COR-L47 (cell line): ENCODE results near the gene GSTT2B.
"Not testable (repeated sequence)": the region's sequence is repeated elsewhere in the genome, so short reads cannot be mapped to it uniquely, and the experiment has no call there.

Source experiments
- DNase-seq: peaks from one replicate; lab custom pipeline; 2025; lab: John Stamatoyannopoulos, UW

Gene GSTT2B

DNA sequence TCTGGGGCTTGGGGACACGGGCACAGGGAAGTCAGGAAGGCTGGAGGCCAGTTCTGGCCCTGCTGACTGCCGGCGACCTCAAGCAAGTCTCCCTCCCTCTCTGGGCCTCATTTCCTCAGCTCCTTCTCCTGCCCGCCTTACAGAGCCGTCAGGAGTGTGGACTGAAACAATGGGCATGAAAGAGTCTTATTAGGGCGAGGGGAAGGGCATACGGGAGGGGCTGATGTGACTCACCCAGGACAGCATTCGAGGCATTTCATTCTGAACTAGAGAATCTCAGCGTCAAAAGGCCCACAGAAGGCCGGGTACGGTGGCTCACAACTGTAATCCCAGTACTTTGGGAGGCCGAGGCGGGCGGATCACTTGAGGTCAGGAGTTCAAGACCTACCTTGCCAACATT, 20.8 kb downstream of the GSTT2B start:
- DNase-seq, result not testable (repeated sequence)

DNA sequence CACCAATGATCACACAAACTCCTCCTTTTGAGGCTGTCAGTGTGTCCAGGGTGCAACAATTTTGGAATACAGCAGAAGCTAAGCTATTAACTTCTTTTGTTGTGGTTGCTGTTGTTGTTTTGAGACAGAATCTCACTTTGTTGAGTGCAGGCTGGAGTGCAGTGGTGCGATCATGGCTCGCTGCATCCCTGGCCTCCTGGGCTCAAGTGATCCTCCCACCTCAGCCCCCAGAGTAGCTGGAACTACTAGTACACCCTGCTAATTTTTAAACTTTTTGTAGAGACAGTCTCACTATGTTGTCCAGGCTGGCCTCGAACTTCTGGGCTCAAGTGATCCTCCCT, 22.0 kb downstream of the GSTT2B start:
- no peak for DNase-seq

DNA sequence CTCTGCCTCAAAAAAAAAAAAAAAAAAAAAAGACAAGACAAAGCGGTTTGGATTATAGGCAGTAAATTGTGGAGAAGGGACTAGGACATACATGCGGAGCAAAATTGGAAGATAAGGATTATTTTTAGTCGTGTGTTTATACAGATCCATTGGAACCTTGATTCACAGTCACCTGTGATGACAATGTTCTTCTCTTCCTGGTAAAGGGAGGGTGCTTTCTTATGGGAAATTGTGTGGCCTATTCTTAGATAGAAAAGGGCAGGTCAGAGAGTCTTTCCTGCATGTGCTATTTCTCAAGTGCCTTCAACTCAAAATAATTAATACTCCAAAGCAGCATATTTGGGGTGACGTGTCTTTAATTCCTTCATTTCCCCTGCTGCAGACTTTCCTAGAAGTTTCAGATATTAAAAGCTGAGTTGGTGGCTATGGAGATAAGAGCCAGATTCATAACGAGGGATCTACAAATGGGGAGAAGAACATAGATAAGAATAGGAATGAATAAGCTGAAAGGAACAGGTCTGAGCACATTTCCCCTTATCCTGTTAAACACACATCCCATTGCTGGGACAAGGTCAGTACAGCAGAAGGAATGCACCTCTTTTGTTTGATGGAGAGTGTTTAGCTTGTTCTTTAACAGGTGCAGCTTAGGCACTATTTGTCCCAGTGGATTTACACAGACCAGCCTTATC, 22.5 kb downstream of the GSTT2B start:
- DNase-seq, result no peak

DNA sequence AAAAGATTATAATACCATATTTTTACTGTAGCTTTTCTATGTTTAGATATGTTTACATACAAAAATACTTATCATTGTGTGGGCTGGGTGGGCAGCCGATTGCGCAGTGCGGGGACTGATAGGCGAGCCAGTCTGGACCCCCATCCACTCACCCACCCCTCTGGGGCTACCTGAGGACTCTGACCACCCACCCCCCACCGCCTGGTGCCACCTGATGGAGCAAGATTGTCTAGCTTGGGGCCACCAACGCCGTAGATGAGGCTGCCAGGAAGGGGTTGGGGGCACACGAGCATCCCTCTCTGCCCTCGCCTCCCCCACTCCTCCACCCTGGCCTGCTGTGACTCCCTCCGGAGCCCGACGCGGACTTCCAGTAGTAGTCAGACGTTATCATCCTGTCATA, 34.4 kb downstream of the GSTT2B start:
- DNase-seq, result no peak

DNA sequence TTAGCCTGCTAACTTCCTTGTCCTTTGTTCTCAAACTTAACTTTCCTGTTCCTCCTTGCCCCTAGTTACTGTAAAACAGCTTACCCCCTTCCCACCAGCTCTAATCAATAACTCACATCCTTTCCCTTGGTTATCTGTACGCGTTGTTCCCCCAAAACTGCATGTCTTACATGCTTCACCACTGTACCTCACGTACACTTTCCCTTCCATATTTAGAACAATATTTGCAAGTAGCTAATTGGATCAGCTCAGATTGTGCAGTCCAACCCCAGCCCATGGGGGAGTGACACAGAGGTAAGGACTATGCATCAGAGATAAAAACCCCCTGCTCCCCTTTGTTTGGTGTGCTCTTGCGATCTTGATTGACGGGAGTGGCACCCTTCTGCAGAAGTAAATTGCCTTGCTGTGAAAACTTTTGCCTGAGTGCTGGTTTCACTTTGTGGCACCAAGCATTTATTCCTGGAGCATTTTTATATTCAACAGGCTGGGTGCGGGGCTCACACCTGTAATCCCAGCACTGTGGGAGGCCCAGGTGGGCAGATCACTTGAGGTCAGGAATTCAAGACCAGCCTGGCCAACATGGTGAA, 35.9 kb downstream of the GSTT2B start:
- no peak for DNase-seq

DNA sequence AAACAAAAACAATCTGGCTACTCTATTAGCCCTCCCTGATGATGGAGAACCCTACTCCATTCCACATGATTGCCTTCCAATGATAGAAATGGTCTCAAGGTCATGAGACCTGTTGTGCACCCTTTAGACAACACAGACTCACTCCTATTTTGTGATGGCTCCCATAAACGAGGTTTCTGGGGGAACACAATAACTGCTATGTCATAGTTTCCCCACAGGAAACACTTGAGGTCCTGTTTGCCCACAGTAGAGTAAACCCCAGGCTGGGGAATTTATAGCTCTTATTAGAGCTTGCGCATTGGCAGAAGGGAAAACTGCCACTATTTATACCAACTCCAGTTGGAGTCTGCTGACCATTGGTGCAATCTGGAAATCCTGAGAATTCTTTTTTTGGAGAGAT, 38.1 kb downstream of the GSTT2B start:
- DNase-seq, result no peak

DNA sequence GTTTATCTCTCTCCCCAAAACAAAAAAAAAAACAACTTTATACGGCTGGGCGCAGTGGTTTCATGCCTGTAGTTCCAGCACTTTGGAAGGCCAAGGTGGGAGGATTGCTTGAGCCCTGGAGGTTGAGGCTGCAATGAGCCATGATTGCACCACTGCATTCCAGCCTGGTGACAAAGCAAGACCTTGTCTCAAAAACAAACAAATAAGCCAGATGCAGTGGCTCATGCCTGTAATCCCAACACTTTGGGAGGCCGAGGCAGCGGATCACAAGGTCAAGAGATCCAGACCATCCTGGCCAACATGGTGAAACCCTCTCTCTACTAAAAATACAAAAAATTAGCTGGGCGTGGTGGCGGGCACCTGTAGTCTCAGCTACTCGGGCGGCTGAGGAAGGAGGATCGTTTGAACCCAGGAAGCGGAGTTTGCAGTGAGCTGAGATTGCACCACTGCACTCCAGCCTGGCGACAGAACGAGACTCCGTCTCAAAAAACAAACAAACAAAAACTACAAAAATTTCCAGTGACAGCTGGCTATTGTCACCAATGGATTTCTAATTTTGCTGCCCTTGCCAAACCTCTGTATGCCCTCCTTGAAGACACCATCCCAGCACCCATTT, 39.3 kb downstream of the GSTT2B start:
- DNase-seq, result not testable (repeated sequence)

DNA sequence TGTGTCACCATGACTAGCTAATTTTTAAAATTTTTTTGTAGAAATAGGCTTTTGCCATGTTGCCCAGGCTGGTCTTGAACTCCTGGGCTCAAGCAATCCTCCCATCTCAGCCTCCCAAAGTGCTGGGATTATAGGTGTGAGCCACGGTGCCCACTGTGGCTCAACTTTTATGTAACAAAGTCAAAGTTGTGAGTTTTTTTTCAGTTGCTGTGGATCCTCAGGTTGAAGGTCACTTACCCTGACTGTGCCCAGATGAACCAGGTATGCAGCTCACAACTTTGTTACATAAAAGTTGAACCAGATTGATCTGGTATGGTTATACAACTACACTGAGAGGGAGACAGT, 40.8 kb downstream of the GSTT2B start:
- DNase-seq, result not testable (repeated sequence)

DNA sequence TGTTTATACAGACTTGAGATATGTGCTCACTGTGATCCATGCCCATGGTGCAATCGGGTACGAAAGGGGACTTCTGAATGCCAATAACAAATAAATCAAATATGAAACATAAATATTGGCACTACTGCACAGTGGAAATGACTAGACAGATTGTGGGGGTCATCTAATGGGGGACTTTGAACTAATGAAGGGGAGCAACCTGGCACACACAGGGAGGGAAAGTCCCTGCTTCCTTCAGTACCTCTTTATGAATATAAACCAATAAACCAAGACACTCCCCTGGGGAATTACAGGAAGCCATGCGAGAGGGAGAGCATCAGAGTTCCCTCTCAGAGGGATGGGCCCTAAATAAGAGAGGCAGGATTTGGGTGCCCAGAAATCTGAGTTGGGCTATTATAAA, 45.7 kb downstream of the GSTT2B start:
- DNase-seq, result no peak

DNA sequence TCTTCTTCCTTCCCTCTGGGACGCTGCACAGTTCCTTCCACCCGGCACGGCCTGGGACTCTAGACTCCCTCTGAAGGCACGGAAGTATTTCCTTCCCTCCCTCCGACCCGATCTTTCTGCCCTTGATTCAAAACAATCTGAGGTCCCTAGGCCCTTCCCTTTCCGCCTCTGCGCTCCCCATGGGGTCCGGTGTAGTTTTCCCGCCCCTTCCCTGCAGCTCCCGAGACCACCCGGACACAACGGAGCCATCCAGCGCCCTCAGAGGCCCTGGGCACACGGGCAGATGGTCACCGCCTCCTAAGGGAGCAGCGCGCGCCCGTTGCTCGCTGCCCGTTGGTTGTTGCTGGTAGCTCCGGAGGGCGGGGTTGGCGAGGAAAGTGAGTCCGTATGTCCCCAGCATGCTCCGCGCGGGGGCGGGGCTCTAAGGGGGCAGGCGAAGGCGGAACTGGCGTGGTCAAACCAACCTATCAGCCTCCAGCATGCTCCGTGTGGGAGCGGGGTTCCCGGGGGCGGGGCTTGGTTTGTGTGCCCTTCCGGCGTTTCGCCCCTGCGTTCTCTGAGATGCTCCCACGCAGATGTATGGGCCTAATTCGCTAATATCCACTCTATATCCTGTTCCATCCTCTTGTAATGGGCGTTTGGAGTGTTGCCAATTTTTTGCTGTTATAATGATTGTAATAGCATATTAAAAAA, 47.2 kb downstream of the GSTT2B start:
- DNase-seq, result peak; percentile 100

DNA sequence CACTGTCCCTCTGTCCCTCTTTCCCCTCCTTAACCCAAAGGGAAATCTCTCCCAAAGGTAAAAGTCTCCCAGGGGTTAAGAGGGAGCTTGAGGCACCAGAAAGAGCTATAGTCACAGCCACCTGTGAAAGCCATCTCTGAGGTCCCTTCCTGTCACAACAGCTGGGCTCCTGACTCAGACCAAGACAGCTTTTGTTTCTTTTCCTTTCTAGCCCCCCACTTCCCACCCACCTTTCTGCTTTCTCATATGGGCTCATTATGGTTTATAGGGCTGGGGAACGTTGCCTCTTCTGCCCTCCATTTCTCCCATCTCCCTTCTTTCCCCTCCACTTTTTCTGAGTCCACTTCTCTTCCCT, 47.7 kb downstream of the GSTT2B start:
- DNase-seq, result no peak

DNA sequence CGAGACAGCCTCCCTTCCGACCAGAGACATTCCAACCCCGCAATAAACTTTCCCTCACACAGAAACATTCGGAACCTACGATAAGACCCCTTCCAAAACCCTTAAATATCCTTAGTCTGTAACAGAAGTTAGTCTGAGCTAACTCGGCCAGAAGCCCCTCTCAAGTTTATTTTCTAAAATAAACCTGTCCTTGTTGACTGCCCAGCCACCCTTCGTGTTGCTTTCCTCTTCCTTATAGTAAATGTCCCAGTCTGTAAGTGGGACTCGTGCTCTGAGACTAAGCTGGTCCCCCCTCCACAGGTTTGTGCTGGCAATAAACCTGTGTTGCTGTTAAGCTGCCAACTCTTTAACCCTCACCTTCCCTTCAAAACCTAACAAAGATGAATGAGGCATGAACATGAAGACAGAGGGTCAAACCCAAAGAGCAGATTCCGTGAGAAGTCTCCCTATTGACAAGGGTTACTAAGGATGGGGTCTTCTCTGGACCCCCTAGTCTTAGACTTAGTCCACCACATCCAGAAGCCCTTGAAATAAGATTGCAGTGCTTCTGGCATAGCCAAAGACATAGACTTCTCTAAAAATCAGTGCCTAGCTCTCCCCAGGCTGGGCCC, 48.6 kb downstream of the GSTT2B start:
- no peak for DNase-seq

DNA sequence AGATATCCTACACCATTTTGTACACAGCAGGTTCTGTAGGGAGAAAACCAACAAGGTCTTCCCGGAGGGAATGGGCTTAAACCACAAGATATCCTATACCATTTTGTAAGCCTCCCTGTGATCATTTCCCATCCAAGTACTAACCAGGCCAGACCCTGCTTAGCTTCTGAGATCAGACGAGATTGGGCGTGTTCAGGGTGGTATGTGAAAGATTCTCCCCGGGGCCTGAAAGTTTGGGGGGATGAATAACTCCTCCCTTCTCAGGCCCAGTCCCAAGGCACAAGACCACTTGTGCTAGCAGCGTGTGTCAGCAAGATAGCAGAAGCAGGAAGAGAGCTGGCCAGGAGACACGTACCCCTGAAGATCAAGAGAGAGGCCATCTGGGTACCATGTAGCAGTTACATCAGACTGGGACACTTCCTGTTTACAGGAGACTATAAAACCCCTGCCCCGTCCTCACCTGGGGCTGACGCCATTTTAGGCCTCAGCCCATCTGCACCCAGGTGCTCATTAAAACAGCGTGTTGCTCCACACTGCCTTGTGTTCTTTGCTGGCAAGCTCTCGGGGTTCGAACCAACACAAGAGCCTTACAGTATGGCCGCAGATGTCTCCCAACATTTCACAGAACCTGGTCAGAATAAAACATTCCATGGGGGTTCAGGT, 49.5 kb downstream of the GSTT2B start:
- no peak for DNase-seq

DNA sequence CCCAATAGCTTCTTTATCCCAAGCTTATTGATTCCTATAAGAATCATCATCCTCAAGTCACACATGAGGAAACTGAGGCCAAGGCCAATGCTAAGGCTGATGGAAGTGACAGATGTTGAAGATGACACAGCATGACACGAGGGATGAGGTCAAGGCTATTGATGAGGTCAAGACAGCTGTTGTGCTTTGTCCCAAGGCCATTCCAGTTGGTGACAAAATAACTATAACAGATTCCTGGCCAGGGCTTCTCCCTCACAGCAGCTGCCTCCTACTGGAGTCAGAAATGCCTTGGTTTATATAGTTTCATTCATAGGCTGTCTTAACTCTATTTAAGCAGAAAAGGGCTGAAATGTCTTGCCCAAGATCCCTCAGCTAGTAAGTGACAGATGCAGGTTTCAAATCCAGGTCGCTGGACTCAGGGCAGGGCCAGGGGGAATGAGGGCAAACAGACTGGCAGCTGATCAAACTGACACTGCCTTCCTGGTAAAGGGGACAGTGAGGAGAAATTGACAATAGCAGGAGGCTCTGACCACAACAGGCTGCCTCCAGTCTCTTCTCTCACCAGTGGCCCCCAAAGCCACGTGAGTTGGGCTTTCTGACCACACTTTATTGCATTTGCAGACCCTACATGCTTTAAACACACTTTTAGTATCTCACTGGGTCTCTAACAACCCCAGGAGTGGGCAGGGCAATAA, 50.4 kb downstream of the GSTT2B start:
- no peak for DNase-seq

DNA sequence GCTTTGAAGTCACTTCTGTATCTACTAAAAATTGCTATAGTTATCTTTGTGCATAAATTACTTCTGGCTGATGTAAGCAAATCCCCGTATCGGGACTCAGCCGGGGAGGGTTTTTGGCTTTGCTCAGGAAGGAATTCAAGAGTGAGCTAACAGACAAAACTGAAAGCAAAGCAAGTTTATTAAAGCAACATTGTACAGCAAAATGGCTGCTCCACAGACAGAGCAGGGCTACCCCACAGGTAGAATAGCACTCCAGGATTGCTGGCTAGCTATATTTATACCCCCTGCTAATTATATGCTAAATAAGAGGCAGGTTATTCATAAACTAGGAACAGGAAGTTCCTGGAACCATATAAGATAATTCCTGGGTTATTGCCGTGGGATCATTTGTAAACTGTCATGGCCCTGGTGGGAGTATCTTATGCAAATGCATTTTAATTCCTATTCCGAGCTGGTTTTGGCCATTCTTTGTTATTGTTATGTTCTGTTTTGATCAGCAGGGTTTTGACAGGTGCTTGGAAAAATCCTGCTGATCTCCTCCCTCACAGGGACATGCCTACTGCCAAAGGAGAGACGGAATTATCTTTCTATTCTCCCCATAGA, 51.6 kb downstream of the GSTT2B start:
- DNase-seq, result no peak

DNA sequence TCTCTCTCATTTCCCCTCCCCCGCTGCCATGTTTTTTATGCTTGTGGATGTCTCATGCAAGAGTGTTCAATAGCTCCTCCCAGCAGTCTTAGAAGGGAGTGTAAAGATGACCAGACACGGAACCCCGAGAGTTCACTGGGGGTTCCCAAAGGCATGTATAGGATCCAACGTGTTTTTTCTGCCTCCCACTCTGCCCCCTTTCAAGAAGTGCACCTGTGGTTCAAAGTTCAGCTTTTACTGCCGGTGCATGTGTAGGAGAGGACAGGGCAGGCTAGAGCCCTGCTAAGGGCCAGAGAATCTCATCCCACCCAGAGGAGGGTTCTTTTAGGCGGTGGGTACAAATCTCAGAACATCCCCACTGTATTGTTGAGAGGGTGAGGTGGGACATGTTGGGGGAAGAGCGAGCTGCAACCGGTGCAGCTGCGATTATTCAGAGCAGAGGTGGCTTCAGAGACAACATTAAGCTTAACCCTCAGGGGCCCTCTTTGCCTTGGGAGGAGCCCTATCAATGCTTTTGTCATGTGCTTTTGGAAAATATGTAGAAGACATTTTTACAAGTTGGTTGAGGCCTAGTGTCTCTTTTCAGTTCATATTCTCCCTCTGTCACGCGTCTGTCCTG, 52.3 kb downstream of the GSTT2B start:
- DNase-seq, result no peak

DNA sequence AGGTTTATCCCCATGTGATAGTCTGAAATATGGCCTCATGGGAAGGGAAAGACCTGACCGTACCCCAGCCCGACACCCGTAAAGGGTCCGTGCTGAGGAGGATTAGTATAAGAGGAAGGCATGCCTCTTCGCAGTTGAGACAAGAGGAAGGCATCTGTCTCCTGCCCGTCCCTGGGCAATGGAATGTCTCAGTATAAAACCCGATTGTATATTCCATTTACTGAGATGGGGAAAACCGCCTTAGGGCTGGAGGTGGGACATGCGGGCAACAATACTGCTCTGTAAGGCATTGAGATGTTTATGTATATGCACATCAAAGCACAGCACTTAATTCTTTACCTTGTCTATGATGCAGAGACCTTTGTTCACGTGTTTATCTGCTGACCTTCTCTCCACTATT, 53.6 kb downstream of the GSTT2B start:
- DNase-seq, result not testable (repeated sequence)
